HG02763 (cell line): Measurements from ENCODE around the gene ZNF43.
"Not testable (repeated sequence)": the region's sequence is repeated elsewhere in the genome, so short reads cannot be mapped to it uniquely, and the experiment has no call there.

ENCODE experiments used
- ATAC-seq: cut with Tn5 transposase; IDR thresholded peaks from one replicate; pipeline ENCODE4 v1.9.1; 2021; ENCODE audit warnings: mild to moderate bottlenecking, moderate library complexity; ENCODE audit not compliant: unreplicated experiment

ZNF43 gene

DNA sequence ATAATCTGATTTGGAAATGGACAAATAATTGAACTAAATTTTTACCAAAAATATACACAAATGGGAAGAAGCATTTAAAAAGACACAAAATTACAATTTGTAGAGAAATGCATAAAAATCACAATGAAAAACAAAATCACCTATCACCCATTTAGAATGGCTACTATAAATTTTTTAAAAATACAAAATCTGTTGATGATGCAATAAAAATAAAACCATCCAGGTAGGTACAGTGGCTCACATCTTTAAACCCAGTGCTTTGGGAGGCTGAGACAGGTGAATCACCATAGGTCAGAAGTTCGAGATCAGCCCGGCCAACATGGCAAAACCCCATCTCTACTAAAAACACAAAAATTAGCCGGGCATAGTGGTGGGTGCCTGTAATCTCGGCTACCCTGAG, 23.5 kb downstream of the ZNF43 start:
- no peak for ATAC-seq

DNA sequence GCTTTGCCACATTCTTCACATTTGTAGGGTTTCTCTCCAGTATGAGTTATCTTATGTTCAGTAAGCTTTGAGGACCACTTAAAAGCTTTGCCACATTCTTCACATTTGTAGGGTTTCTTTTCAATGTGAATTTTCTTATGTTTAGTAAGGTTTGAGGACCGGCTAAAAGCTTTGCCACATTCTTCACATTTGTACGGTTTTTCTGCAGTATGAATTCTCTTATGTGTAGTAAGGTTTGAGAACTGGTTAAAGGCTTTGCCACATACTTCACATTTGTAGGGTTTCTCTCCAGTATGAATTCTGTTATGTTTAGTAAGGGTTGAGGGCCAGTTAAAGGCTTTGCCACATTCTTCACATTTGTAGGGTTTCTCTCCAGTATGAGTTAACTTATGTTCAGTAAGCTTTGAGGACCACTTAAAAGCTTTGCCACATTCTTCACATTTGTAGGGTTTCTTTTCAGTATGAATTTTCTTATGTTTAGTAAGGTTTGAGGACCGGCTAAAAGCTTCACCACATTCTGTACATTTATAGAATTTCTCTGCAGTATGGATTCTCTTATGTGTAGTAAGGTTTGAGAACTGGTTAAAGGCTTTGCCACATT, 27.5 kb downstream of the ZNF43 start:
- not testable (repeated sequence) for ATAC-seq

DNA sequence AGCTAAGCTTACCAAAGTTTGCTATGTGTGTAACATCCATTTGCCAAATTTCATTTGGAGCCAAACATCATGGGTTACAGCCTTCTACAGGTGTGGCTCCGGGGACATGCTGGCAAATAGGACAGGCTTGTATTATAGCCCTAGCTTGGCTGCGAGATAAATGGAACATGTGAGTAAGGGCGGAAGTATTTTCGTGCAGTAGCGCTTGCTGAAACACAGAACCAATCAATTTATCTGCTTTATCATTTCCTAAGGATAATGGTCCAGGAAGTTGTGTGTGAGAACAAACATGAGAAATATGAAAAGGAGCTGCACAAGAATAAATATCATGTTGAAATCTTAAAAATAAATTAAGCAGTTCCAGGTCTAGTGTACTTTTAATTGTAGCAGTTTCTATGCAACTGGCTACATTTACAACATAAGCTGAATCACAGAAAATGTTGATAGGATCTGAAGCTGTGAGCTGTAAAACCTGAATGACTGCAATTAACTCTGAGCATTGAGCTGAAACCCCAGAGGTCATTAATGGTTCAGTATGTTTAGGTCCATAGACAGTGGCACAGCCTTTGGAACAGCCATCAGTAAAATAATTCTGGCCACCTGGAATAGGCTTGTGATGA, 46.4 kb downstream of the ZNF43 start:
- ATAC-seq, result no peak

DNA sequence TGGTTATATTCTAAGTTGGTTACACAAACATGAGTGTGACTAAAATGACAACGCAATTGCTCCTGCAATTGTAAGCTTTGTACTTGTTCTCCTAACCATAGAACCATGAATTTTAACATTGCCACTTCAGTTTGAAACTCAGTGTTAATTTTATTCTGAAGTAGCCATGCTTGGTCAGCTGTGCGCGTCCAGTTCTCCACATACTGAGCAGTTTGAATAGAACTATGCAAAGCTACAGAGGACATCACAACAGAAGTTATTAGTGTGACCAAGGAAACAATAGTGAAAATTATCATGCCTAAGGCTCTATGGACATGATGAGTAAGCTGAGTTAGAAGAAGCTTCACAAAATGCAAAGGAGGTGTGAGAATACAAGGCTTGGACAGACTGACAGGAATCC, 49.0 kb downstream of the ZNF43 start:
- ATAC-seq, result no peak

DNA sequence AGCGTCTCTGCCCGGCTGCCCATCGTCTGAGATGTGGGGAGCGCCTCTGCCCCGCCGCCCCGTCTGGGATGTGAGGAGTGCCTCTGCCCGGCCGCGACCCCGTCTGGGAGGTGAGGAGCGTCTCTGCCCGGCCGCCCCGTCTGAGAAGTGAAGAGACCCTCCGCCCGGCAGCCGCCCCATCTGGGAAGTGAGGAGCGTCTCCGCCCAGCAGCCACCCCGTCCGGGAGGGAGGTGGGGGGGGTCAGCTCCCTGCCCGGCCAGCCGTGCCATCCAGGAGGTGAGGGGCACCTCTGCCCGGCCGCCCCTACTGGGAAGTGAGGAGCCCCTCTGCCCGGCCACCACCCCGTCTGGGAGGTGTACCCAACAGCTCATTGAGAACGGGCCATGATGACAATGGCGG, 60.2 kb downstream of the ZNF43 start:
- not testable (repeated sequence) for ATAC-seq

DNA sequence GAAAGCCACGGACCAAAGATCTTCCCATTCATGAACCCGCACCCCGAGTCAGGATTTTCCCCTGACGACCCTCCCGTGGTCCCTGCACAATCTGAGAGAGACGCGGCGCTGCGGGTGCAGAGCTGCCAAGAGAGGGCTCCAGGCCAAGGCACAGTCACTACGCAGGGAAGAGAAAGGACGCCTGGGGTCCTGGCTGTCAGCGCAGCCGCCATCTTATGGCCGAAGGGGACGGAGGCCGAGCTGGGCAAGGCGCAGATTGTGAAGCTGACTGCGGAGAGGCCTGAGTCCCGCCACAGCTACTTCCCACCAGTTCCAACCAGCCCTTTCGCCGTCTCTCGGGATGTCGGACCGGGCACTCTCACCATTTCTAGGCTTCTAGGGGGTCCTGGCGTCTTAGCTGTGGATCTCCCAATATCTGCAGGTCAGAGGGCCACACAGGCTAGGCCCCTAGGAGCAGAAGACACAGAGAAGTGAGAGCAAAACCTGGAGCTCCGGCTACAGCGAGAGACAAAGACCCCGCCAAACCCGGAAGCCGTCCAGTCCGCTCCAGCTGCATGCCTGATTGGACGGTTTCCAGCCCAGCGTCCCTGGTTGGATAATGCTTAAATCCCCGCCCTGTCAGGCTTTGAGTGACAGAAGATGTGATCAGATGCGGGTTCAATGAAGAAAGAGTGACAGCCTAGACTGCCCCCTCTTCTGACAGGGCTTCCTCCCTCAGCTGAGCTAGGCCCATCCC, 68.7 kb downstream of the ZNF43 start, which contains the start of gene ZNF100:
TSS of gene ZNF100 (minus strand) at position 515 of the 736 bp plus-strand sequence. CDS start at position 365, 150 bp downstream.
- peak; percentile 96 for ATAC-seq

DNA sequence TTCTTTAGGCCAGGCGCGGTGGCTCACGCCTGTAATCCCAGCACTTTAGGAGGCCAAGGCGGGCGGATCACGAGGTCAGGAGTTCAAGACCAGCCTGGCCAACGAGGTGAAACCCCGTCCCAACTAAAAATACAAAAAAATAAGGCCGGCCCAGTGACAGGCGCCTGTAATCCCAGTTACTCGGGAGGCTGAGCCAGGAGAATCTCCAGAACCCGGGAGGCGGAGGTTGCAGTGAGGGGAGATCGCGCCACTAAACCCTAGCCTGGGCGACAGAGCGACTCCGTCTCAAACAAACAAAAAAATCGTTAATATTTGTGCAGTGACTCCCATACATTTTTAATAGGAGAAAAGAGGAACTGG, 69.3 kb downstream of the ZNF43 start:
- ATAC-seq, result not testable (repeated sequence)

DNA sequence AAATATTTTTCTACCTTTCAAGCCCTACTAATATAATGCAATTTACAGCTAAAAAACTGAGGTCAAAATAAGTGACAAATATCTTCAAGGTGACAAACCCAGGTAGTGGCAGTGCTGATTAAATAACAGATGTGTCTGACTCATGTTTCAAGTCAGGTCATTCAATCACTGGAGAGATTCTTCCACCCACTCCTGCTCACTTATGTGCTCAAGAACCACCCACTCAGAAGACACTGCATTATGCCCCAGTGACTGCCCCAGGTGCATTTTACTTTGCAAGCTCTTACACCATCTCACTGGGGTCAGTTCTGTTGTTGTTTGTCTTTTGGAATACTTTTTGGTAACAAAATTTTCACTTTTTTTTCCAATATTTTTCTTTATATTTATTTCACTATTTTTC, 70.8 kb downstream of the ZNF43 start:
- ATAC-seq, result no peak

DNA sequence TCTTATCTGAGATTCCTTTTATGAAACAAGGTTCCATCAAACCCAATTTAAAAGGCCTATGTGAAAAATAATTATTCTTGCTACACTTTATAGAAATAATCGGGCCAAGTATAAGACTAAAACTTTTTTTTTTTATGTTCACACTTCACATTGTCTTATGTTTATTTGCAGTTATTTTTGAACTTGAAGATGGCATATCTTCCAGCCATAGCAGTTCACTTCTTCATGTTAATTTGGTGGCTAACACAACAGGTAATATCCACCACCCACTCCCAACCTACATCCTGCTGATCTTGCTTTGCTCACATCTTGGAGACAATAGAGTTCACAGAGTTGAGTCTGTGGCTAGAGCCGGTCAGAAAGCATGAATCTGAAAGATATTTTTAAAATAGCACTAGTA, 74.4 kb downstream of the ZNF43 start:
- not testable (repeated sequence) for ATAC-seq

DNA sequence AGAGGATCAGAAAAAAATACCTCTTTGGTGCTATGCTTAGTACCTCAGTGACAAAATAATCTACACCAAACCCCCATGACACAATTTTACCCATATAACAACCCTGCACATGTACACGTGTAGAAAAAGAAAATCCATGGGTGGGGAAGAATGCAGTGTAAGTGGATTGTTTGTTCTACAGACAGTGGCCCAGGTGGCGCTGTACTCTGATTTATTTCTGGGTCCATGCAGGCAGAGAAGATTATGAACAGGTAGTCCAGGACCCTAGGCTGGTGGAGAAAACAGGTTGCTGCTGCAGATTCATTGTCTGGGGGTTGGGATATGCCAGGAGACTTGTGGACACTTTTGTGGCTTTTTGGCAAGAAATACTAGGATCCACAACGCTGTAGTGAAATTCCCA, 77.7 kb downstream of the ZNF43 start:
- no peak for ATAC-seq

DNA sequence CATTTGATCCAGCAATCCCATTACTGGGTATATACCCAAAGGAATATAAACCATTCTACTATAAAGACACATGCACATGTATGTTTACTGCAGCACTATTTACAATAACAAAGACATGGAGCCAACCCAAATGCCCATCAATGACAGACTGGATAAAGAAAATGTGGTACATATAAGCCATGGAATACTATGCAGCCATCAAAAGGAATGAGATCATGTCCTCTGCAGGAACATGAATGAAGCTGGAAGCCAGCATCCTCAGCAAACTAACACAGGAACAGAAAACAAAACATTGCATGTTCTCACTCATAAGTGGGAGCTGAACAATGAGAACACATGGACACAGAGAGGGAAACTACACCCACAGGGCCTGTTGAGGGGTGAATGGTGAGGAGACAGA, 80.4 kb downstream of the ZNF43 start:
- ATAC-seq, result not testable (repeated sequence)
